ENCODE results near the gene IRX5.
A peak's percentile ranks its signal among the peaks of the same experiment; 100 is the strongest.

The IRX5 gene

GRCh38 chr16:54897930-54898329 is 32.7 kb upstream of the IRX5 start:
- TF ChIP-seq CTCF (conservative IDR thresholded peaks at IDR 0.05; ENCODE audit: low read length) = no peak
- no peak overlapping the region for H3K4me3 ChIP-seq (ENCODE audit: low read length)
- DNase-seq (ENCODE audit: low read depth) = no peak

GRCh38 chr16:54901606-54902005 is 29.1 kb upstream of the IRX5 start:
- H3K4me3 ChIP-seq (ENCODE audit: low read length) = no peak overlapping the region
- no peak for DNase-seq (ENCODE audit: low read depth)
- no peak for TF ChIP-seq CTCF (conservative IDR thresholded peaks at IDR 0.05; ENCODE audit: low read length)

GRCh38 chr16:54903047-54903446 is 27.6 kb upstream of the IRX5 start:
- no peak for TF ChIP-seq CTCF (conservative IDR thresholded peaks at IDR 0.05; ENCODE audit: low read length)
- no peak overlapping the region for H3K4me3 ChIP-seq (ENCODE audit: low read length)
- no peak for DNase-seq (ENCODE audit: low read depth)

- TF ChIP-seq CTCF (conservative IDR thresholded peaks at IDR 0.05; ENCODE audit: low read length) = no peak
- no peak overlapping the region for H3K4me3 ChIP-seq (ENCODE audit: low read length)
- no peak for DNase-seq (ENCODE audit: low read depth)
Observed at GRCh38 chr16:54911079-54911478, 19.6 kb upstream of the IRX5 start.

- DNase-seq (ENCODE audit: low read depth) = no peak
- TF ChIP-seq CTCF (conservative IDR thresholded peaks at IDR 0.05; ENCODE audit: low read length) = no peak
- no peak overlapping the region for H3K4me3 ChIP-seq (ENCODE audit: low read length)
Observed at GRCh38 chr16:54912720-54913119, 17.9 kb upstream of the IRX5 start.

GRCh38 chr16:54921206-54921824 is 9.3 kb upstream of the IRX5 start:
- peak; percentile 77 for DNase-seq (ENCODE audit: low read depth)
- H3K4me3 ChIP-seq (ENCODE audit: low read length) = no peak overlapping the region
- TF ChIP-seq CTCF (conservative IDR thresholded peaks at IDR 0.05; ENCODE audit: low read length) = no peak

GRCh38 chr16:54923055-54923473 is 7.6 kb upstream of the IRX5 start:
- TF ChIP-seq CTCF (conservative IDR thresholded peaks at IDR 0.05; ENCODE audit: low read length) = no peak
- no peak for DNase-seq (ENCODE audit: low read depth)
- no peak overlapping the region for H3K4me3 ChIP-seq (ENCODE audit: low read length)

Measured in AG10803 (cell line).